SW 1271 (cell line): ENCODE measurements around the gene ADGRD2.

Experiments used
- DNase-seq, 2 experiments: peaks; one replicate each; lab custom pipeline; 2025; lab: John Stamatoyannopoulos, UW

The ADGRD2 gene

DNA sequence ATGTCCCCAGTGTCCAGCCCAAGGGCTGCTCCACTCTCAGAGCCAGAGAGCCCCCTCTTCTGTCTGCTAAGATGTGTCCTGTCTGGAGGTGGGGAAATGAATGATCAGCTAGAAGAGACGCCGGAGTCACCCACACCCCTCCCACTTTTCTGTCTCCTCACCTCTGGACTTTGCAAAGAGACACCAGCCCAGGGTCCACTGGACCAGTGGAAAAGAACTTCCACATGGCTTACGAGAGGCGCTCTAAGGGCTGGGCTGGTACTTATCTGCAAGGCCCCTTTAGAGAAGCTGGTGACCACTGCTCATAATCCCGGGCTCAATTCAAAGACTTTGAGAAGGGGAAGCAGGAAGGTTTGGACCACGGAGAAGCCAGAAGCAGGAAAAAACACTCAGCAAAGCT lies 47.8 kb downstream of the ADGRD2 start:
- DNase-seq, result no peak

DNA sequence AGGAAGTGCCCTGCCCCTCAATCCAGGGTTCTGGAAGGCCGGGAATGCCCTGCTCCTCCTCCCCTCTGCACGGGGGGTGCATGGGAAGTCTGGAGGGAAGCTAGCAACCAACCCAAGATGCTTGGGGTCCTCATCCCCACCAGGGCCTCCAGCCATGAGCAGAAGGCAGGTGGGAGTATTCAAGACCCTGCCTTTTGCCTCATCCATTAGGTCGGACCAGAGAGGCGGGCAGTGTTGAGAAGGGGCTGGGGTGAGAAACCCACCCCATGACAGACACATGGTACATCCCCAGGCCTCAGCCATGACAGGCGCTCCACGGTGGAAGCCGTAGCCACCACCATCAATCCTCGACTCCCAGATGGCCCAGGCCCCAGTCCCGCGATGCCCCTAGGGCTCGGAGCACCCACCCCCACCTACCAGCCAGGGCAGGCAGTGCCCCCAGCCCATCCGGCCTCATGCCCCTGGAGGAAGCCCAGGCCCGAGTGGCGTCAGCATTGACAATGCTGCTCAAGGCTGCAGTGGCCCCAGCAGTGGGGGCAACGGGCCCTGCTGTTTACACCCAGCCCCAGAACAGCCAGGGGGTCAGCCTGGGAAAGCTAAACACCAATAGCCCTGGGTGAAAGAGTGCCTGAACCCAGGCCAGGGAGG lies 48.4 kb downstream of the ADGRD2 start:
- no peak for DNase-seq

DNA sequence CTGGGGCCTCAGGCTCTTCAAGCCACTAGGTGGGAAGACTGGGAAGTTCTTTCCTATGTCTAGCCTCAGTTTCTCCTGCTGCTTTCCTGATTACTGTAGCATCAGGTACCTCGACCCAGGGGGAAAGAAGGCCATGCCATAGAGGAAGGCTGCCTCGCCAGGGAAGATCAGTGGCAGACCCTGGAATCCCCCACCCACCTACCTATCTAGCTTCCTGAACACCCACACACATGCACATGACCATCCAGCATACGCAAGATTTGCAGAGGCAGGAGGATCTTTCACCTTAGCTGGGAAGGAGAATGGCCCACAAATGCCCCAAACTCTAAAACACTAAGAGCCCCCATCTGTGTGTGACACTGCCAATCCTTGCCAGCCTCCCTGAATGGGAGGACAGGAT lies 49.0 kb downstream of the ADGRD2 start:
- DNase-seq, result no peak

DNA sequence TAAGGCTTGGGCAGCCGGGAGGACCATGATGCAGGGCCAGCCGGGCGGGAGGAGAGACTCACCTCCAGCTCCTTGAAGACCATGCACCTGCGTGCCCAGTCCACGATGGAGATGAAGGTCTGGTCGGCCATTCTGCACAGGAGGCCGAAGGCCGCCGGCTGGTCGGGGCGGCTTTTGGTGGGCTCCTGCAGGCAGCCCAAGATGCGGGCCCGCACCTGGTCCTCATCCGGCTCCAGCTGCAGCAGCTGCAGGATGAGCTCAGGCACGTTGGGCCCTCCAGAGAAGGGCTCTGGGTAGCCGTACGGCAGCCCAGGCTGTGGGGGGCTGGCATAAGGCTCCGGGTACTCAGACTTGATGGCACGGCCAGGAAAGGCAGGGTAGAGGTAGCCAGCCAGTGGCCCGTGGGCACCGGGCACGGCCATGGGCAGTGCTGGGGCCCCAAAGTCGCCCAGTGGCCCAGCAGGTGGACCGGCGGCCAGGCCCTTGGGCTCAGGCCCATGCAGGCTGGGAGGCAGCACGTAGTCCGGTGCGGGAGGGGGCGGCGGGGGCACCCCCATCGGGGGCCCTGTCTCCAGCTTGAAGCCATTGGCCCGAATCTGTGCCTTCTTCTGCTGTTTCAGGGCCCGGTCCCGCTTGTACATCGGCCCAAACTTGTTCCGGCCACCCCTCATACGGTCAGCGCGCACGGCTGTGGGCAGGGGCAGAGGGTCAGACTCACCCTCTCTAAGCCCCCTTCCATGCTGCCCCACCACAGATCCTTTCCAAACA lies 50.0 kb downstream of the ADGRD2 start:
- no peak for DNase-seq

DNA sequence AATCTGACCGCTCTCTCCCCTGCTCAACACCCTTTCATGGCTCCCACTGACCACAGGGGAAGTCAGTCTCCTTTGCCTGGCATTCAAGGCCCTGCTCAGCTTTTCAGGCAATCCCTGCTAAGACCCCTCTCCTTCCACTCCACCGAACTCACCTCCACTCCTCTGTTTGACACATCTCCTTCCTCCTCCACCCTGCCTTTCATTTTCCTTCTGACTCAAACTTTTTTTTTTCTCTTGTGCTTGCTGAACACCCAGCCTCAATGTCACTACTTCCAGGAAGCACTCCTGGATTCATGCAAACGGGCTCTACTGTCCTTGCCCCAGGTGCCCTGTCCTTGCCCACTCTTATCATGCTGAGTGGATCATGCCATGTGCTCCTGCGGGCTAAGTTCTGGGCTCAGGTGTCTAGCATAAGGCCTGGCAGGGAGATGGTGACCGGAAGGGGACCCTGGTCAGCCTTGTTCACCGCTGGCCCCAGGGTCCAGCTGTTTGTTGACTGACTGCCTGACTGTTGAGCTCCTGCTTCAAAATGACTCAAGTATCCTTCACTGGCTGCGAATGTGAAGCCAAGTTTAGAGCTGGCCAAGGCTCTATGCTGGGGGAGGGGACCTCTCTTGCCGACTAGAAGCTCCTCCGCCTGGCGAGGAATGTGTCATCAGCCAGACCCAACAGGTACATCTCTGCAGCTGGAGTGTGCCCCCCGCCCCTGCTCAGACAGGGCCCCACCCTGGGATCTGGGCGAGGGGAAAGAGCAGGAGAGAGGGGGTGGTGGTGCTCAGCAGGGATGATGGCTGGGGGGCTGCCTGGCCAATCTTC lies 50.8 kb downstream of the ADGRD2 start:
- no peak for DNase-seq

DNA sequence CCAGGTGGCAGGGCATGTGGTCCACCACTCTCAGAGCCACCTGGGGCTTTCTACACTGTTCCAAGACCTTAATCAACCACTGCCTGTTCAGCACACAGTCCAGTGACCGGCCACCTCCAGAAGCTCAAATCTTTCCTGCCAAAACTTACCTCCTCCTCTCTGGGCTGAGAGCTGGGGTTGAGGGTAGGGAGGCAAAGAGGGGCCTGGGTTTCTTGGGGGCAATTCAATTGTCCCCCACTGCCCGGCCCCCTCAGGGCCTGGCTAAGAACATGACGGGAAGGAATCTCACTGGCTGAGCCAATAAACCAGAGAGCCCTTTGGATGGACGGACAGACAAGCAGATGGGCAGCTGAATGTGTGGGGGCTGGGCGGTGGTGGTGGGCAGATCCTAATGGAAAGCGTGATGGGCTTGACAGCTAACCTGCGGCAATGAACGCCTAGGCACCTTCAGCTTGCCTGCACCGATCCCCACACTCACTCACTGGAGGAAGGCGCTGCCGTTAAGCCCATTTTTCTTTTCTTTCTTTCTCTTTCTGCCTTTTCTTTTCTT lies 51.6 kb downstream of the ADGRD2 start:
- DNase-seq, result no peak

DNA sequence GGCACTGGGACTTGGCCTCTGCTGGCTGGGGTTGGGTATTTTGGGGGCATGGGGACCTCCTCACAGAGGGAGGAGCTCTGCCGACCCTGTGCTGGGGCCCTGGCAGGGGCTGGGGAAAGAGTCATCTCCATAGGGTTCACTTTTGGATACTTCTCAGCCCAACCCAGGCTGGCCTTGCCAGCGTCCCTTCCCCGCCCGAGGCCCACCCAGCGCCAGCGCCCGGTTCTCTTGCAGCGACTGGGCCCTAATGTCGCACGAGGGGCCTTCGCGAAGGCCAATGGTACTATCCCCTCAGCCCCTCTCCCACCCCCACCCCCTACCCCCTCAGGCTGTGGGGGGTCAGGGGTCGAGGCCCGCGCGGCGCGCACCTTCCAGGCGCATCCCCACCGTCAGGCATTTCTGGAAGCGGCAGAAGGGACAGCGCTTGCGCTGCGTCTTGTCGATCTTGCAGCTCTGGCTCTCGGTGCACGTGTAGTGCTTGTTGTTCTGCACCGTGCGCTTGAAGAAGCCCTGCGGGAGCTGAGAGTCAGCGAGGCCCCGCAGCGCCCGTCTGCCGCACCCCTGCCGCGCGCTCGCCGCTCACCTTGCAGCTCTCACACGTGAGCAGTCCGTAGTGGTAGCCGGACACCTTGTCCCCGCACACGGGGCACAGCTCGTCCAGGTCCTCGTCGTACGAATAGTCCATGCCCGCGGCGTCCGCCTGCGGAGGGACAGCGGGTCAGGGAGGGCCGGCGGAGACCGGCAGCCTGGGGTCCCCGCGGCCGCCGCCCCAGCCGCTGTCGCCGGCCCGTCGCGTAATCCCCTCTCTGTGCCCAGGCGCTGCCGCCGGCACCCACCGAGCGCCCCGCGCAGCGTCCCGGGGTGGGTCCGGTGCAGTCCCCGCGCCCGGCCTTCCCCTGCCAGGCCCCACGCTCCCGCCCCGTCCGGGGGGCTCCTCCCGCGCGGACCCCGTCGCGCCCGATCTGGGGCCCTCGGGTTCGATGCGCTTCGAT lies 52.8 kb downstream of the ADGRD2 start:
- DNase-seq, result no peak

DNA sequence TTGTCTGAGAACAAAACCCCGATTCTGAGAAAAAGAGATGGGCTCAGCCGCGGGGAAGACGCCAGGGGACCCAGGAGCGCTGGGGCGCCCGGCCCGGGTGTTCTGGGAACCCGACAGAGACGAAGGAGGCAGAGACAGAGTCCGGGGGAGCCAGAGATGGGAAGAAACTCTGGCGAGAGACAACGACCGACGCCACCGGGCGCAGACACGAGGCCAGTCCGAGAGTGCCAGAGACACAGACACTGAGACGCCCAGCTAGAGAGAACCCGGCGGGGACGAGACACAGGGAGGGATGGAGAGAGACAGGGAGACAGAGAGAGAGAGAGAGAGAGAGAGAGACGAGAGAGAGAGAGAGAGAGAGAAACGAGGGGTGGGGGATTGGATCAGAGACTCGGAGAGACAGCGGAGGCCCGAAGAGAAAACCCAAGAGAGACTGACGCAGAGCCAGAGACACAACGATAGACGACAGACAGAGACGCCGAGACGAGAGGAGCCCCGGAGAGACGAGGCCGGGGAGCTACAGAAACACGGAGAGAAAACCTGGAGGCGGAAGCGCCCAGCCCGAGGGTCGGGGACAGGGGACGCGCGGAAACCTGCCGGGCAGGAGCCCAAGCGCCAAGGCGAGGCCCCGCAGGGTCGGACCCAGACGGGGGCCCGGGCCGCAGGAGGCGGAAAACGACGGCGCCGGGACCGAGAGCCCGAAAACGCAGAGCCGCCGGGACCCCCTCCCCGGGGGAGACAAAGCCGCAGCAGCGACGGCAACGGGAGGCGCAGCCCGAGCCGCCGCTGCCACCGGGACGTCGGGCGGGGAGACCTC lies 53.7 kb downstream of the ADGRD2 start:
- no peak for DNase-seq

DNA sequence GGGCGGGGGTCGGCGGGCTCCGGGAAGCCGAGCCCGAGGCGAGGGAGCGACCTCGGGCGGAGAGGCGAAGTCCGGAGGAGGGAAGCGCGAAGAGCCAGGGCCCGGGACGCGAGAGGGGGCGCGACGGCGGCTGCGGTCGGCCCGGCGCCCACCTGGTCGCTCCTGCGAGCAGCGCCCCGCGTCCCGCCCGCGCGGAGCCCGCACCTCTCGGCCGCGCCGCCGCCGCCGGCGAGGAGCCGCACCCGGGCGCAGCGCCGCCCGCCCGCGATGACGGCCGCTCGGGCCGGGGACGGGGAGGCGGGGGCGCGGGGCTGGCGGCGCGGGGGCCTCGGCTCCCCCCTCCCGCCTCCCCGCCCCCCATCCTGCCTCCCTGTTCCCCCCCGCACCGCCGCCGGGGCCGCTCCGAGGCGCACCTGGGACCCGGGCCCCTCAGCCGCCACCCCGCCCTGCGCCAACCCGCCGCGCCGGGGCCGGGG lies 54.3 kb downstream of the ADGRD2 start:
- DNase-seq, result no peak

DNA sequence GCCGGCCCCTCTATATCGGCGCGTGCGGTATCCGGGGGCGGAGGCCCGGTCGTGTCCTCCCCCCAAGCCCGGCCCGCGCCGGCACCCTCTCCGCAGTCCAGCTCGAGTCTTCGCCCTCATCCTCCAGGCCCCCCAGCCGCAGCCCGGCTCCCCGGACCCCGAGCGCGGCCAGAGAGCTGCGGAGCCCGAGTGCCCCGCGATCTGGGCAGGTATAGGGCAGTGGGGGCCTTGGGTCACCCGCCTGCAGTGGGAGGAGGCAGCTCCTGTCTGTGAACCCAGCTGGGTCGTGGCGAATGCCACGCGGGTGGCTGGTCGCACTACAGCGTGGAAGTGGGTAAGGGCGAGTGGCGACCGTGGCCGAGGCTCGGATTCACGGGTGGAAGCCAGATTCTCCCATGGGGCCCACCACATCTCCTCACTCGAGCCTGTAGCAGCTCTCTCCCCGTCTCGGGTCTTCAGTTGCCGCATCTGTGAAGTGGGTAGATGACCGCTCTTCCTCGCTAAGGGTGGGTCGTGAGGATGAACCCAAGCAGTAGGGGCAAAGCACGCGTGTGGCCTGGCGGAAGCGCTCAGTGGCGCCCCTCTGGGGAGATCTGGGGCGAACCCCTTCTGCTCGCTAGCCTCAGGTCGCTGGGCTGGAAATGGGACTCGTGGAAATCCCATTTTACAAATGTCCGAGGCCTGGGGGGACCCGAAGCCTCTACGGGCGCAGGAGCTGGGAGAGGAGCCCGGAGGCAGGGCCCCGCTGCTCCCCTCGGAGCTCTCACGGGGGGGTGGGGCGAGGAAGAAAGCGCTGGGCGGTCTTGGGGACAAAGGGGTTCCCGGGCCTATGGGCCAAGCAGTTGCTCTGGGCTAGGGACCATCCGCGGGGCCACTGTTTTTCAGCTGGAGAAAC lies 55.0 kb downstream of the ADGRD2 start:
- no peak for DNase-seq

DNA sequence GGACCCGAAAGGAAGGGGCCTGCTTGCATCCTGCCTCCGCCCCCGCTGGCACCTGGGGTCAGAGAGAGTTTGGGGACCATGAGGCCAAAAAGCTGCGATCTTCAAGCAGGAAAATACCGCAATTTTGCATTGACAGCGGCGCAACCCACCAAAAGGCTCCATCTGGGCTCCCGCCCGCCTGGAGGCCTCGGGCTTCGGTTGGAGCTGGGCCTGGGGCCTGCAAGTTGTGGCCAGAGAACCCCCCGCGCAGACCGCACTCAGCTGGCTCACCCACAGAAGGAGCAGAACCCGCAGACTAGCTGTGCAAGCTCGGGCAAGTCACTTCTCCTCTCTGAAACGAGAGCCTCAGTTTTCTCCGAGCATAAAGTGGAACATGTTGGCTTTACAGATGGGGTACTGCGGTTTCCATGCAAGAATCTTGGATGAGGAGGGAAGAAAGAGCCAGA lies 55.7 kb downstream of the ADGRD2 start:
- DNase-seq, result no peak

DNA sequence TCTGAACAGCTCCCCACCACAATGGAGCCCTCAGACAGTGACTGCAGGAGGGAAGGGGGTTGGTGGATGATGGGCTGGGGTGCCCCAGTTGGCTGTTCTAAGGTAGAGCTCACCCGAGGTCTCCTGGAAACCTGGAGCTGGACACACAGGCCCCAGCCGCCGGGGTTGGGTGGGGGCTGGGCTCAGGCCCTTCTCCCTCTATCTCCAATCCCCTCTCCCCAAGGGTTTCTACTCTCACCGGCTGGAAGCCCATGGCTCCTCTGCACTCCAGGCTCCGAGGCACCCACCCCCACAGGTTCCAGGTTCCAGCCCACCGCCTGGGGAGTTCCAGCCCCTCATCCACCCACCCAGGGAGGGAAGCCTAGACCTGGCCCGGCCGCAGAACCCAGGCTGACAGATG lies 56.2 kb downstream of the ADGRD2 start:
- no peak for DNase-seq

DNA sequence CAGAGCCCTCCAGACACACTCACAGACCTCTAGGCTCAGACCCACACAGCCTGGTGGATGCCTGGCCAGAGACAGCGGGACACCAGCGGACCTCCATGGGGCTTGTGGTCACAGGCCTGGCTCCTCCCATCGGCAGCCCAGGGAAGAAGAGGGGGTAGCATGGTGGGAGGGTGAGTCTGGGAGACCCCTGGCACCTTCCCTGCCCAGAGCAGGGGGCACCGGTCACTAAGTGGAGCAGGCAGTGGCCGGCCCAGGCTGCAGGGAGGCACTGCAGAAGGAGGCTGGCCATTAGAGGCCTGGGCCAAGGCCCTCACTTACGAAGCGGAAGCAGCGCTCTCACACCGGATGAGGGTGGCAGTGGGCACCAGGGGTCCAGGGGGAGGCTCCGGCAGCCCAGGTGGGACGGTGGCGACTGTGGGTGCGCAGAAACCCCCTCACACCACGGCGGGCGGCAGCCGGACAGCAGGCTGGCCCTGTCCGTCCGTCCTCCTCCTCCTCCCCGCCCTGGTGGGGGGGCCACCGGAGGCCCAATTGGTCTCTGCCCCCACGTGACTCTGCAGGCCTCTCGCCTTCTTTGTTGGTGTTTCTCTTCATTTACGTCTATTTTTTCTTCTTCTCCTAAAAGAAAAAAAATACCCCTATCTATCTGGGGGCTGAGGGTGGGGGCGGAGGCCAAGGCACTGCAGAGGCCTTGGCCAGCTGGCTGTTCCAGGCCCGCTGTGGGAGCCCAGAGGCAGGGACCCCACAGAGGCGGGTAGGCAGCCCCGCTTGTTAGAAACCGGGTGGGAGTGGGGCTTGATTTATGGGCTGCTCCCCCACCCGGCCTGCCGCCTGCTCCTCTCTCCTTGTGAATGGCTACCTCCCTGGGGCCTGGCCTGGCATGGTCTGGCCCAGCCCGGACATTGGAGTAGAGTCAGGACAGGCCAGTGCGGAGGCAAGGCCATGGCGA lies 57.0 kb downstream of the ADGRD2 start, which contains the start of gene NR5A1:
TSS of gene NR5A1 (minus strand) at position 469 of the 949 bp plus-strand sequence. CDS start 4,004 bp downstream, outside the sequence.
- DNase-seq, result no peak

DNA sequence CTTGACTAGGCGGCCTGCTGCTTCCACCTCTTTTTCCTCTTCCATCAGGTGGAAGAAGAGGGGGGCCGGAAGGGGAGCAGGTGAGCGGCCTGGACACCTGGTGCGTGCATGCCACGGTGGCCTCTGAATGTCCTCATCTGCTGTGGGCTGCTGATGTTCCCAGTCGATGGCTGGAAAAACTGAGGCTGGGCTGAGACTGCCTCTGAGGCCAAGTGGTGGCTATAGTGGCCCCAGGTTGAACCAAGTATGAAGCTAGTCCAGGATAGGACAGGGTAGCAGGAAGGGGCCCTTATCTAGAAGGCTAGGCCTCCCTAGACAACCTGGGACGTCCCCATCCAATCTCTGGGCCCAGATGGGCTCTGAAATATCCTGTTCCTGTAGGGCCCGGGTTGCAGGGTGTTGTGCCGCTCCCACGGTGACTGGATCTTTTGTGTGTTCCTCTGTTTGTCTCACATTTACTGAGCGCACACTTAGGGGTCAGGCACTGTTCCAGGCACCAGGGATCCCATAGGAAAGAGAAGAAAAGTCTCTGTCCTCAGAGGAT lies 57.7 kb downstream of the ADGRD2 start:
- DNase-seq, result no peak

DNA sequence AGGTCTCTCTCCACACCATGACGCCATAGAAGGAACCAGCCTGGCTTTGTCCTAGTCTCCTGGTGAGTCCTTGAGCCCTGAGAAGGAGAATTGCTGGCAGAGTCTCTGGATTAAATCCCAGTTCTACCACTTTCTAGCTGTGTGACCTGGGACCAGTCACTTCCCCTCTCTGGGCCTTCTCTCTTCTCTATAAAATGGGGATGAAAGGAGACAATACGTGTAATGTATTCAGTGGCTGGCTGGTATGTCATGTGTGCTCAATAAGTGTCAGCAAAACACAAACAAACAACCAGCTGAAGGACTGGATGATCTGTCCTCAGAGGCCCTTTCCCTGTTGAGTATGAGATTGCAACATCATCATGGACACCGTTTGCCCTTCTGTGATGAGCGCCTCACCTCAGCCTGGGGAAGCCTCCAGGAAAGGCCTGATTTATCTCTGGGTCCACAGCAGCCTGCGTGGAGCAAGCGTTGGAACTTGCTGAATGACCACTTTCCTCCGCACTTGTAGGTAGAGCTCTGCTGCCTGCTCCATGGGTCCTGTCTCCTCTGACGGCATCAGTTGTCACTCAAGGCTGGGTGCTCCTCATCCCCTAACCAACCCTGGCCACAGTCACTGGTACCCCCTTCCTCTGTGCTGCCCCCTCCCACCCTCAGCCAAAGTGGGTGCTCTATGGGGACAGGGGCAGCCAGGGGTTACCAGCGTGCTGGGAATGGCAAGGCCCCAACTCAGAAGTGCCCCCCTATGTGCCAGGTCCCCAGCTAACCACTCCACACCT lies 60.6 kb downstream of the ADGRD2 start:
- no peak for DNase-seq

DNA sequence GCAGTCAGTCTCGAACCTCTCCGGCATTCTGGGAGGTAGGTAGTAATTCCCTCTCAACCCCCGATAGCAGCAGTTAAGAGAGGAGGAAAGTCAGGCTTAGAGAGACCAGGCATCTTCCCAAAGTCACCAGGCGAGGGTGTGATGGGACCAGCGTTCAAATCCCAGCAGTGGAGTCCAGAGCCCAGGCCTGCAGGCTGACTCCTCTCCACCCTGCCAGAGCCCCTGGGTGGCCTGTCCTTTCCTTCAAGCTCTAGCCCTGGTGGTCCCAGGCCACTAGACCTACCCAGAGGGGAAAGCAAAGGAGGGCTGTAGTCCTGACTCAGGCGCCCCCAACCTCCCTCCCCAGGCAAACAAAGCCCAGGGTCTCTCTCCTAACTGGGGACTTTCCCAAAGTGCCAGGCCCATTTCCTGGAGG lies 61.2 kb downstream of the ADGRD2 start:
- no peak for DNase-seq
